ENCODE measurements around the gene SECTM1.

Gene SECTM1

DNA sequence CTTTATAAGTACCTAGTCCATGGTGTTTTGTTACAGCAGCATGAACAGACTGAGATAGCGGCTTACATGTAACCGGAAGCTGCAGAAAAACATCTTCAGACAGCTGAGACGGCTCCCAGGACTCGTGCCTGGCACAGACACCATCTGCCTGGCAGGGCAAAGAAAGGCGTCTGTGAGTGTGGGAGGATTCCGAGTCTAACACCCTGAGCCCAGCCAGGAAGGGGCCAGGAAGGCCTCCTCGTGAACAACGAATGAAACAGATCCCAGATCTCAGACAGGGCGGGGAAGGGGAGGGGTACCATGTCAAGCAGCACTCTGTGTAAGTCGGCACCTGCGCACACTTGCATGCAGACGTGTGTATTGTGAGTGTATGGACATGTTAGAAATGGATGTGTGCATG lies 55.7 kb downstream of the SECTM1 start:
- DNase-seq = no peak

- DNase-seq = no peak
Observed at GRCh38 chr17:82276938-82277337, 56.6 kb downstream of the SECTM1 start.

- DNase-seq = no peak
Observed at GRCh38 chr17:82275326-82275725, 58.2 kb downstream of the SECTM1 start.

DNA sequence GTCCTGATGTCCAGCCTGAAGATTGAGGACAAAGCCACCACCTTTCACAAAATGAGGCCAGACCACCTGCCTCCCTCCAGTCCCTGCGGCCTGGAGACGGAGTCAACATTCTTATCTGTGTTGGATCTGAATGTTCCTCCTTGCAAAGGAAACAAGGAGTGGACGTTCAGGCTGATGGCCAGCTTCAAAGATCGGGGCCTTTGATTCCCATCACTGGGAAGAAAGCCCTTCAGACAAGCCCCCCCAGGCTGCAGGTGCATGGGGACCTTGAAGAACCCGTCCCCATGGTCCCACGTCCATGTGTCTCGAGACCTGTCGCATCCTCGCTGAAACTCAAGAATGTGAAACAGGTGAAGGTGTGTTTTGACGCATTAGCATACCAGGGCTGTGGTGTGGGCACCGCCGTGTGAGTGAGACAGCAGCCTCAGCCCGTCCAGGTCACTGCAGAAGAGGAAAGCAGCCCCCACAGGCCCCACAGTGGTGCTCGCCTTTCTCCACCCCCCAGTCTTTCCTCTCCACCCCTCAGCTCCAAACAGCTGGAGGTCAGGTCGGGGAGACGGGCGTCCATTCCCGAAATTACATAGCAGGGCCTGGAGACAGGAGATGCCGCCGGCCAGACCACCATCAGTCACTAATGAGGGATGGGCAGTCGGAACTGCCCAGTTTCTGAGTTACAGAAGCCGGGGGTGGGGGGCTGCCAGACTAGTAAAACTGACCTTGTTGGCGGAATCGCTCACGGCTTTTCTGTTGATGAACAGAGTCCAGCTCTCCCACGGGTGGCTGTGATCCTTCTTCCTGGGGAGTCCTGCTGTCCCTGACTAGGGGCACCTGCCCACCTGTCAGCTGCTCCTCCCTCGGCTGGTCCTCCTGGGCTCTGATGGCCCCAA lies 59.2 kb downstream of the SECTM1 start:
- DNase-seq = no peak

GRCh38 chr17:82273327-82274133 lies 60.0 kb downstream of the SECTM1 start, which contains the start of gene CSNK1D:
Gene CSNK1D, minus strand, starts transcription at chr17:82273700. Its CDS starts 319 bp downstream, at chr17:82273381.
- peak; percentile 84 to 97 (median 89) for DNase-seq

DNA sequence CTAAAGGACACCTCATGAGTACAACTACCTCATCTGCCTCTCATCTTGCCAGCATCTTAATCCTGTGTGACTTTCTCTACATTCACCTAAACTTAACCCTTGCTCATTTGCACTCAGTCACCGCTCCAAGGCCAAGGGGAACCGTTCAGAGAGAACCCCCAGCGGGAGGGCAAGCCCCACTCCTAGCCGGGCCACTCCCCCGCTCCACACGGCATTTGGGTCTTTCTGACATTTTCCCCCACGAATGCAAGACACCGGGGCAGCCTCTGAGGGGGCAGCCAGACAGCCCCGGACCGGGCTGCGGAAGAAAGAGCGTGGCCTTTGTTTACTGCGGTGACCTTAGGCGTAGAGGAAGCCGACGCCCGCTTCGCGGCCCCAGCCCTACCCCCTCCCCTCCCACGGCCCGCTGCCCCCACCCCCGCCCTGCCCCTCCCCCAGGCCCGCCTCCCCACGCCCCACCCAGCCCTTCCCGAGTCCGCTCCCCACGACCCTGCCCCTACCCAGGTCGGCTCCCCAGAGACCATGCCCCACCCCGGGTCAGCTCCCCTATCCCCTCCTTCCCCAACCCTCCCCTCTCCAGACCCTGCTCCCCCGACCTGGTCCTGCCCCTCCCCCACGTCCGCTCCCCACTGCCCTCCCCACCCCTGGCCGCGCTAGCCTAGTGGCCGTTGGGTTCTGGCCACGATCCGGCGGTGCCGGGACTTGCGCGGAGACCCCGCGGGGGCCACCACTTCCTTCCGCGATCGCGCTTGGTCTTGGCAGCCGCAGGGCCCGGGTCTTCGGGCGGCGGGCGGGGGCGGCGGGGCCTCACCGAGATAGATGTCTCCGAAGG lies 60.9 kb downstream of the SECTM1 start:
- DNase-seq = peak; percentile 17 to 55 (median 49)

GRCh38 chr17:82271401-82271800 lies 62.2 kb downstream of the SECTM1 start:
- no peak for DNase-seq

Data from stimulated activated naive CD4-positive, alpha-beta T cell (primary cell).